Heart right ventricle (tissue), 16 donors: ENCODE measurements around the gene RBM33. TPM values are rescaled to one million over a fixed set of nuclear protein-coding genes. Genes with fewer than 3 reads are reported as not detected.
A peak's percentile ranks its signal among the peaks of the same experiment; 100 is the strongest.

Experiments
- ATAC-seq, 8 donors: fragments of 200-7000 bp; cut with Tn5 transposase; one replicate each; pipeline ENCODE4 v1.9.1; 2020; ENCODE audit warnings: mild to moderate bottlenecking in 8 of 8, moderate library complexity in 8 of 8, moderate number of reproducible peaks in 1 of 8
- DNase-seq, 2 donors: peaks; one replicate each; pipeline ENCODE4 v3.0.0-alpha.2; 2020
- H3K27ac ChIP-seq, 10 donors: fragments of 200-600 bp; sonication (generic) in 2 of 10; one replicate each; pipeline versions ENCODE4 v1.5.0 to v1.8.0; 2020 to 2022; ENCODE audit warnings: mild to moderate bottlenecking in 3 of 10
- H3K27me3 ChIP-seq, 7 donors: fragments of 200-600 bp; one replicate each; pipeline ENCODE4 v1.8.0; 2021 to 2022; ENCODE audit warnings: mild to moderate bottlenecking in 2 of 7
- H3K36me3 ChIP-seq, 9 donors: fragments of 200-600 bp; sonication (generic) in 1 of 9; one replicate each; pipeline versions ENCODE4 v1.5.0 to v1.8.0; 2020 to 2022; ENCODE audit warnings: mild to moderate bottlenecking in 2 of 9
- H3K4me1 ChIP-seq, 9 donors: fragments of 200-600 bp; sonication (generic) in 1 of 9; one replicate each; pipeline versions ENCODE4 v1.5.0 to v1.8.0; 2020 to 2022; ENCODE audit warnings: mild to moderate bottlenecking in 4 of 9
- H3K4me3 ChIP-seq, 10 donors: fragments of 200-600 bp; sonication (generic) in 2 of 10; one replicate each; pipeline versions ENCODE4 v1.5.0 to v1.8.0; 2020 to 2022; ENCODE audit warnings: mild to moderate bottlenecking in 7 of 10, moderate library complexity in 2 of 10
- H3K9me3 ChIP-seq, 11 donors: fragments of 200-600 bp in 10 of 11; sonication (generic) in 2 of 11; one replicate each; pipeline versions ENCODE4 v1.5.0 to v1.8.0; 2013 to 2022; ENCODE audit warnings: mild to moderate bottlenecking in 2 of 11, control low read depth in 1 of 11, moderate library complexity in 1 of 11
- CTCF ChIP-seq, 9 donors: fragments of 200-600 bp; sonication (generic) in 2 of 9; IDR thresholded peaks; one replicate each; pipeline versions ENCODE4 v1.5.0 to v1.8.0; 2021 to 2022; ENCODE audit warnings: antibody characterized with exemption in 9 of 9, mild to moderate bottlenecking in 5 of 9, moderate library complexity in 1 of 9
- WGBS, 2 donors: extraction: QIAGEN DNeasy Blood & Tissue Kit; methylation state at CpG; one replicate each; pipeline ENCODE4 v1.1.7; 2013; ENCODE audit warnings: inconsistent platforms in 1 of 2; 5-methylcytosine and 5-hydroxymethylcytosine counted together
- intact Hi-C, 10 donors: fragments of 100-400 bp; cut with DNase I; formaldehyde crosslinking; loops; one replicate each; pipeline versions ENCODE4 v1.11.1 to v1.14.2; 2022
- polyA plus RNA-seq, 2 donors: library from polyadenylated mRNA; stranded (reverse); fragments of 200-250 nt; gene quantifications; one replicate each; pipeline ENCODE4 v1.2.3, GENCODE V29; 2013
- total RNA-seq, 10 donors: library from RNA; stranded (reverse); fragmentation: NEBNext Ultra II Directional in 3 of 10; extraction: Animal tissue kit (Norgen Biotek cat#: 25700) in 3 of 10; gene quantifications; one replicate each; pipeline versions ENCODE4 v1.2.1 to v1.2.4, GENCODE V29; 2021 to 2023
- donor health status: Arrhythmogenic right ventricular cardiomyopathy.
- donor health status: ischemic (EF 13 %, LVEDD 7.1; RV severe dilation, severe dysfunction).
- donor health status: healthy with polysubstance abuse.
- donor health status: DM: no; HTN: yes; CAD: no.
- donor health status: DM: no; HTN: no; CAD: no.
- donor health status: ischemic (EF 25% LVEDD 6.9; RV normal size, moderate dysfunction).
- donor health status: ischemic (EF 25% LVEDD 5.7; RV mildly dilated, moderate dysfunction).
- donor health status: healthy.
- donor health status: DM: yes; HTN: yes; CAD: no.
- donor health status: Ischemic cardiomyopathy.
- donor health status: ischemic (EF 35%, LVEDD 5.7; RV mildly dilated, moderate dysfunction).
- donor health status: nonischemic (EF 11% LVEDD 7.7; RV severe dilation, severe dysfunction).
- donor health status: DM: yes; HTN: yes; CAD: no.
- donor health status: PGD.
- donor health status: ischemic (EF 29% LVEDD 5.4; RV normal size, mild dysfunction).
- donor health status: nonischemic (EF 23%, LVEDD 6.1; RV moderate dilation, normal function).

The RBM33 gene
- total and polyA plus RNA-seq, 12 donors: 9.5 to 44.6 (median 35.7) TPM

GRCh38 chr7:155710031-155710430 is 65.6 kb downstream of the RBM33 start:
- WGBS, 2 donors: 94% methylated on average over 6 of the region's 6 CpGs
- Histone ChIP-seq H3K9me3 (no peaks in the 10 kb centered on the region), H3K27ac (no peak overlapping the region), H3K4me3 (no peak overlapping the region), H3K4me1 (peaks cover 0 to 9% (median 0%) of the 10 kb centered on the region in 9 donors), H3K27me3 (no peaks in the 10 kb centered on the region), H3K36me3 (peaks cover 0 to 96% (median 41%) of the 10 kb centered on the region in 9 donors)
- TF ChIP-seq CTCF (IDR thresholded peaks at IDR 0.05): no peak
- no peak for DNase-seq
- no peak for ATAC-seq
- intact Hi-C loops: no loop called here

GRCh38 chr7:155710530-155710929 is 66.1 kb downstream of the RBM33 start:
- no peak for TF ChIP-seq CTCF (IDR thresholded peaks at IDR 0.05)
- peaks cover 0 to 14% (median 0%) of the 10 kb centered on the region in 9 donors for H3K4me1 ChIP-seq
- DNase-seq: no peak
- ATAC-seq: no peak
- H3K36me3 ChIP-seq: peaks cover 0 to 98% (median 41%) of the 10 kb centered on the region in 9 donors
- H3K4me3 ChIP-seq: no peak overlapping the region
- intact Hi-C loops: no loop called here
- no peaks in the 10 kb centered on the region for H3K9me3 ChIP-seq
- no peaks in the 10 kb centered on the region for H3K27me3 ChIP-seq
- H3K27ac ChIP-seq: no peak overlapping the region
- 85 to 91% methylated on average over 1 of the region's 1 CpG for WGBS, 2 donors

- TF ChIP-seq CTCF (IDR thresholded peaks at IDR 0.05): no peak
- peaks cover 0 to 16% (median 0%) of the 10 kb centered on the region in 9 donors for H3K4me1 ChIP-seq
- H3K27me3 ChIP-seq: no peaks in the 10 kb centered on the region
- H3K4me3 ChIP-seq: no peak overlapping the region
- 96 to 97% methylated on average over 16 of the region's 16 CpGs for WGBS, 2 donors
- DNase-seq: no peak
- peaks cover 0 to 98% (median 41%) of the 10 kb centered on the region in 9 donors for H3K36me3 ChIP-seq
- no peak overlapping the region for H3K27ac ChIP-seq
- intact Hi-C loops: no loop called here
- no peaks in the 10 kb centered on the region for H3K9me3 ChIP-seq
- no peak for ATAC-seq
Measured at GRCh38 chr7:155711081-155711480, 66.6 kb downstream of the RBM33 start.

- Histone ChIP-seq H3K4me1 (peaks cover 0 to 15% (median 0%) of the 10 kb centered on the region in 9 donors), H3K36me3 (peaks cover 0 to 98% (median 24%) of the 10 kb centered on the region in 9 donors), H3K9me3 (no peaks in the 10 kb centered on the region), H3K27me3 (no peaks in the 10 kb centered on the region), H3K4me3 (no peak overlapping the region), H3K27ac (no peak overlapping the region)
- WGBS, 2 donors: 78 to 82% methylated on average over 10 of the region's 10 CpGs
- ATAC-seq (peak in 2 of 8 donors; percentile 35 to 53), DNase-seq (no peak)
- no peak for TF ChIP-seq CTCF (IDR thresholded peaks at IDR 0.05)
- intact Hi-C loops: no loop called here
Measured at GRCh38 chr7:155713384-155713783, 68.9 kb downstream of the RBM33 start.
